Activated CD8-positive, alpha-beta memory T cell treated with anti-CD3 and anti-CD28 coated beads, Interleukin-2, amount 10 ng/mL, durations not matched to agents 7 days and 5 days (primary cell): ENCODE measurements around the gene ATCAY. TPM values are rescaled to one million over a fixed set of nuclear protein-coding genes. Genes with fewer than 3 reads are reported as not detected.

ENCODE experiments used
- ATAC-seq: fragments of 150-1000 bp; cut with Tn5 transposase; one replicate; pipeline ENCODE4 v1.10.0; 2021; ENCODE audit warnings: moderate library complexity
- CTCF ChIA-PET: fragments of 350-600 bp; sonication (Branson Sonifier 250); formaldehyde crosslinking; loops from one replicate; lab custom pipeline; 2021; ENCODE audit warnings: antibody characterized with exemption; lab: Charles Lee
- DNase-seq: peaks from one replicate; pipeline ENCODE4 v3.0.0-alpha.2; 2020
- H3K27ac Mint-ChIP-seq: one replicate; pipeline ENCODE4 v1.8.0; 2021; ENCODE audit warnings: mild to moderate bottlenecking, mixed read lengths
- H3K27me3 Mint-ChIP-seq: one replicate; pipeline ENCODE4 v1.8.0; 2021; ENCODE audit warnings: mixed read lengths
- H3K36me3 Mint-ChIP-seq: one replicate; pipeline ENCODE4 v1.8.0; 2021; ENCODE audit warnings: mild to moderate bottlenecking, mixed read lengths
- H3K4me1 Mint-ChIP-seq: one replicate; pipeline ENCODE4 v1.8.0; 2021; ENCODE audit warnings: mixed read lengths
- H3K4me3 Mint-ChIP-seq: one replicate; pipeline ENCODE4 v1.8.0; 2021; ENCODE audit warnings: mild to moderate bottlenecking, moderate library complexity, mixed read lengths
- H3K9me3 Mint-ChIP-seq: one replicate; pipeline ENCODE4 v1.8.0; 2022; ENCODE audit warnings: low read depth, mixed read lengths
- total RNA-seq, 2 experiments: library from RNA; stranded (reverse); gene quantifications; one replicate each; pipeline ENCODE4 v1.2.3, GENCODE V29; 2021

The ATCAY gene, protein sequence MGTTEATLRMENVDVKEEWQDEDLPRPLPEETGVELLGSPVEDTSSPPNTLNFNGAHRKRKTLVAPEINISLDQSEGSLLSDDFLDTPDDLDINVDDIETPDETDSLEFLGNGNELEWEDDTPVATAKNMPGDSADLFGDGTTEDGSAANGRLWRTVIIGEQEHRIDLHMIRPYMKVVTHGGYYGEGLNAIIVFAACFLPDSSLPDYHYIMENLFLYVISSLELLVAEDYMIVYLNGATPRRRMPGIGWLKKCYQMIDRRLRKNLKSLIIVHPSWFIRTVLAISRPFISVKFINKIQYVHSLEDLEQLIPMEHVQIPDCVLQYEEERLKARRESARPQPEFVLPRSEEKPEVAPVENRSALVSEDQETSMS
- not detected for total RNA-seq

DNA sequence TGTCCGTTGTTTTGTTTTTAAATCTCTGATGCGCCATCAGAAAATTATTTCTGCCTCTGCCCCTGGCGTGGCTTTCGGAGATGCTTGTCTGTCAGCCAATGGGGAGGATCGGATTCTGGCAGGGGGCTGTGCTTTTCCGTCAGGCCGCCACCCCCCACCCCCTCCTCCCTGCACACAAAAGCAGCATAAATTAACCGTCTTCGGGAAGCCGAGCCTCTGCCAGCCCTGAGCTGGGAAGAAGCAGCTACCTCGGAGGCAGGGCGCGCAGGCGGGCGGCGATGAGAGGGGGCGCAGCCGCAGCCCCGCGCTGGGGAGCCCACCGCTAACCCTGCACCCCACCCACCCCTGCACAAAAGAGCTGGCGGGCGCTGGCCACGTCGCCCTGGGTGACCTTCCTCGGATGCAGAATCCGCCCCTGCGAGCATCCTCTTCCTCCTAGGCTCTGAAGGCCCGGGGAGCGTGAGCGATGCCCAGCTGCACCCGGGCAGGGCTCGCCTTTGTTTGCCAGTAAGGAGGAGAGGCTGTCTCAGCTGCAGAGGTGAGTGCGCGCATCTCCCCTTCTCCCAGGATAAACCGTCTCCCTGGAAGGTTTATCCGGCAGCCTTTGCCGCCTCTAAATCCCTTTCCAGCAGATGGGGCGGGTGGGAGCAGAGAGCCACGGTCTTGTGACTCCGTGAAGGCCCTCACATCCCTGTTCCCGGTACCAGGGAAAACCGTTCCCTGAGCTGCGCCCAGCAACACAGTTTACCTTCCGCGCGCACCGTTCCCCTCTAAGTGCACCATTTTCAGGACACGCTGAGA is at the start of gene ATCAY:
TSS of gene ATCAY (plus strand) at position 215 of the 801 bp plus-strand sequence. CDS start 5,083 bp downstream, outside the sequence.
- H3K4me1 Mint-ChIP-seq, result peaks cover 2% of the 10 kb centered on the region
- CTCF ChIA-PET, result interaction anchor here (0.7 kb wide), 1 partner anchor 352 kb away, joined by 3 read pairs; no protein-coding TSS in a partner anchor
- no peak within 1 kb of the TSS for H3K4me3 Mint-ChIP-seq
- peaks cover 38% of the 10 kb centered on the region for H3K27me3 Mint-ChIP-seq
- H3K9me3 Mint-ChIP-seq, result no peaks in the 10 kb centered on the region
- no peak for ATAC-seq
- no peak for DNase-seq
- no peak within 1 kb of the TSS for H3K27ac Mint-ChIP-seq
- no peaks in the 10 kb centered on the region for H3K36me3 Mint-ChIP-seq

DNA sequence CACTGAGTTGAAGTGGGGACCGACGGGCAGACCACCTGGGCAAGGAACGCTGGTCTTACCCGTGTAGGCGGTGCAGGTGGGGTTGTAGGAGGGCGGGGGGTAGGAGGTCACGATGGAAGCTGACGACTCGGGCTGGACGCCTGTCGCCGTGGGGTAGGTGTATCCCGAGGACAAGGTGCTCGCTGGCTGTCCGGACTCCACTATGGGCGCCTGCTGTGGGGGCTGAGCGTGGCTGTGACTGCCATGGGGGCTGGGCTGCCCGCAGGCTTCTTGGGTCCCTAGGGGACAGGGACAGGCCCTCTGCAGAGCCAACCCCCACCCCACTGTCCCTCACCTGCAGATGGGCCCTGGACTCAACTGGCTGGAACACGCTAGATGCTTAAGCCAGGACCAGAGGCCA is 48.9 kb upstream of the ATCAY start:
- H3K27ac Mint-ChIP-seq, result no peak overlapping the region
- CTCF ChIA-PET, result interaction anchor here (2.8 kb wide), 1 partner anchor 9 kb away, joined by 12 read pairs; no protein-coding TSS in a partner anchor
- H3K27me3 Mint-ChIP-seq, result no peaks in the 10 kb centered on the region
- ATAC-seq (no peak), DNase-seq (no peak)
- no peaks in the 10 kb centered on the region for H3K36me3 Mint-ChIP-seq
- no peaks in the 10 kb centered on the region for H3K9me3 Mint-ChIP-seq
- peaks cover 13% of the 10 kb centered on the region for H3K4me1 Mint-ChIP-seq
- H3K4me3 Mint-ChIP-seq, result no peak overlapping the region

DNA sequence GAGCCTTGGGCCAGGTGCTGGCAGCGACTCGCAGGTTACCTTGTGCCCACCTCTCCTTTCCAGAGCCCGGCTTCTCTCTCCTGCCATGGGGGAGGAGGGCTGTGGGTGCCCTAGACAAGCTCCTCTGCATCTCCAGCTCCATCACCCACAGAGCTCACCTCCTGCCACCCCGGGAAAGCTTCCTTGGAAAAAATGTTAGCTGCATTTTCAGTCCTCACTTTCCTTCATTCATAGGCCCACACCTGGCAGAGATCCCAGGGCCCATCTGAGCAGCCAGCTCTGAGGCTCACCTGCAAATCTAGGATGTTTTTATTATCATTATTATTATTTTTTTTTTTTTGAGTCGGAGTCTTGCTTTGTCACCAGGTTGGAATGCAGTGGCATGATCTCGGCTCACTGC is 48.5 kb upstream of the ATCAY start:
- Mint-ChIP-seq H3K4me1 (peaks cover 13% of the 10 kb centered on the region), H3K27me3 (no peaks in the 10 kb centered on the region), H3K36me3 (no peaks in the 10 kb centered on the region), H3K9me3 (no peaks in the 10 kb centered on the region), H3K4me3 (no peak overlapping the region), H3K27ac (no peak overlapping the region)
- CTCF ChIA-PET, result interaction anchor here (2.8 kb wide), 1 partner anchor 10 kb away, joined by 12 read pairs; no protein-coding TSS in a partner anchor
- ATAC-seq (no peak), DNase-seq (no peak)

DNA sequence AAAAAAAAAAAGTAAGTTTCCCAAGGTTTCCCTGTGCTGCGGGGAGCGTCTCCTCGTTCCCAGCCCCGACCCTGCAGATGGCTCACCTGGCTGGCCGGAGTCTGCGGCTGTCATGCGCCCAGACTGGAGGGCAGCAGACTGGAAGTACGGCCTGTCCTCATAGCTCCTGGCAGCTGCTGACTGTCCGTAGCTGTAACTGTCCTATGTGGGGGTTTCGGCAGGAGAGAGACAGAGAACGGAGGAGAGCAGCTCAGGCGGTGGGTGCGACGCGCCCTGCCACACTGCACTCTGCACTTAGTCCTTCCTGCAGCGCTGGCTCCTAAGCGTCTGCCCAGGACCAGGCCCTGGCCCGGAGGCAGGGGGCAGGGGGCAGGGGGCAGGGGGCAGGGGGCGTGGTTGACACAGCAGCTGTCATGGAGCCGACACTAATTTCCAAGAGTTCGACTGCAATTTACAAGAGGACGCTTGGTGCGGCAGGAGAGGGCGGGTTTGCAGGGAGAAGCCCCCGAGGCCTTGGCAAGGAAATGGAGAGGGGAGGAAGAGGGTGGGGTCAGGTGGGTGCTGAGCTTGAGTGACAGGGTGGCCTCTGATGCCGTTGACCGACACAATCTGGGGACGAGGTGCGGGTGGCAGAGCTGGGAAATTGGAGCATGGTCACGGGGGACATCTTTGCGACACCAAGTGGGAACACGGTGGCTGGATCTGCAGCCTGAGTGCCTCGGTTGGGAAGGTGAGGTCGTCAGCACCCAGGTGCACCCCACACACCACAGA is 46.7 kb upstream of the ATCAY start:
- Mint-ChIP-seq H3K27ac (no peak overlapping the region), H3K9me3 (peaks cover 12% of the 10 kb centered on the region), H3K4me3 (no peak overlapping the region), H3K36me3 (no peaks in the 10 kb centered on the region), H3K27me3 (no peaks in the 10 kb centered on the region), H3K4me1 (peaks cover 6% of the 10 kb centered on the region)
- CTCF ChIA-PET, result interaction anchor here (1.6 kb wide), 1 partner anchor 71 kb away, joined by 3 read pairs; the partner anchor contains the start of gene MRPL54
- ATAC-seq (no peak), DNase-seq (no peak)

DNA sequence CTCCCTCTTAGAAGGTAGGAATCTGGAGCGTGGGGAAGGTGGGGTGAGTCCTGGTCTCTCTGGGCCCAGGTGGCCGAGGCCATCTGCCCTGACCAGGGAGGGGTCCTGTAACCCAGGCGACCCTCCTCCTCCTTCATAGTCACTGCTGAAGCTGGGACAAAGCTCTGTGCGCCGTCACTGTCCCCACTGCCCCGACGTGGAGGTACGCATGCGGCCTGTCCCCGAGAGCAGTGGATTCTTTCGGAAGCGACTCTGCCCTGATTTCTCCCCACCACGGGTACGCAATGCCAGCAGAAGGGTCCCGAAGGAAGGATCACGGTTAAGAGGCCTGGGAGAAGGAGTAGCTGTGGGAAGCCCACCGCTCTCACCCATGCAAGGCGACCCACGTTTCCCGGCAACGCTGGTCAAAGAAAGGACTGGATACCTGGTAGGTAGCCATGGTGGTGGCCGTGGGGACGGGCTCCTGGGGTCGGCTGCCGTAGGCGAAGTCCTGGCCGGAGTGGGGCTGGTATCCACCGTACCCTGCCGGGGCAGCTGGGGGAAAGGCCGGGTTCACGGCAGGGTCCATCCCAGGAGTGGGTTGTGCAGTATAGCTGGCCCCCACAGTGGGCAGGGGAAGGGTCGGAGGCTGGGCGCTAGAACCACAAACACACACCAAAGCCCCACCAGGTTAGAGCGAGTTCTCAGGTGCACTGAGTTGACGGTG is 46.0 kb upstream of the ATCAY start:
- Mint-ChIP-seq H3K27me3 (no peaks in the 10 kb centered on the region), H3K4me3 (no peak overlapping the region), H3K36me3 (no peaks in the 10 kb centered on the region), H3K27ac (no peak overlapping the region), H3K9me3 (peaks cover 12% of the 10 kb centered on the region), H3K4me1 (peaks cover 6% of the 10 kb centered on the region)
- CTCF ChIA-PET, result interaction anchor here (1.6 kb wide), 1 partner anchor 72 kb away, joined by 3 read pairs; the partner anchor contains the start of gene MRPL54
- no peak for DNase-seq
- ATAC-seq, result no peak

DNA sequence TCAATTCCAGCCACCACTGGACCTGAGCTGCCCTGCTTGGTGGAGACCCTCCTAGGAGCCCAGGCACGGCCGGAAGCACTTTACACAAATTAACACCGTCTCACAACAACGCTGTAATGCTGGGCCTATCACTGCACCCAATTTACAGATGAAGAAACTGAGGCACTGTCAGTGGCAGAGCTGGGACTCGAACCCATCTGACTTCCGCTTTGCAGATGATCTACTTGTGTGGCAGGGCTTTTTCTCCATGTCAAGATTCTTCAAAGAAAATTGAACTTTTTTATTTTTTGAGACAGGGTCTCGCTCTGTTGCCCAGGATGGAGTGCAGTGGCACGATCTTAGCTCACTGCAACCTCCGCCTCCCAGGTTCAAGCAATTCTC is 45.4 kb upstream of the ATCAY start:
- H3K4me3 Mint-ChIP-seq, result no peak overlapping the region
- CTCF ChIA-PET, result no interaction called here
- ATAC-seq, result no peak

DNA sequence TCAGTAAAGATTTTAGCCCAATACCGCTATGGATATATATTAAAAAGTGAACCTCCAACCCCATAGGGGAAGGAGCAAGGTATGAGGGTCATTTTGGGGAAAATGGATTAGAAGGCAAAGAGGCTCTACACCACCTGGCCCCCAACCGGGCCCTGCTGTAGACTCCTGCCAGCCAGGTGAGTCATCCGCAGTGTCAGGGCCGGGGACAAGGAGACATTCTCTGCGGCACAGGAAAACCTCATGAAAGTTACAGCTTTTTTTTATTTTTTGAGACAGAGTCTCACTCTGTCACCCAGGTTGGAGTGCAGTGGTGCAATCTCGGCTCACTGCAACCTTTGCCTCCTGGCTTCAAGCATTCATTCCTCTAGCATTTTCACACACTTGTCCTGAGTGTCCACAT is 43.6 kb upstream of the ATCAY start:
- no peak for DNase-seq
- Mint-ChIP-seq H3K9me3 (peaks cover 12% of the 10 kb centered on the region), H3K4me3 (no peak overlapping the region), H3K27me3 (no peaks in the 10 kb centered on the region), H3K36me3 (no peaks in the 10 kb centered on the region), H3K4me1 (no peaks in the 10 kb centered on the region), H3K27ac (no peak overlapping the region)
- ATAC-seq, result no peak
- CTCF ChIA-PET, result no interaction called here

More for the DNA sequence above, 45.4 kb upstream of the ATCAY start:
- no peaks in the 10 kb centered on the region for H3K36me3 Mint-ChIP-seq
- H3K9me3 Mint-ChIP-seq, result peaks cover 12% of the 10 kb centered on the region
- H3K27me3 Mint-ChIP-seq, result no peaks in the 10 kb centered on the region
- DNase-seq, result no peak
- peaks cover 6% of the 10 kb centered on the region for H3K4me1 Mint-ChIP-seq
- H3K27ac Mint-ChIP-seq, result no peak overlapping the region

DNA sequence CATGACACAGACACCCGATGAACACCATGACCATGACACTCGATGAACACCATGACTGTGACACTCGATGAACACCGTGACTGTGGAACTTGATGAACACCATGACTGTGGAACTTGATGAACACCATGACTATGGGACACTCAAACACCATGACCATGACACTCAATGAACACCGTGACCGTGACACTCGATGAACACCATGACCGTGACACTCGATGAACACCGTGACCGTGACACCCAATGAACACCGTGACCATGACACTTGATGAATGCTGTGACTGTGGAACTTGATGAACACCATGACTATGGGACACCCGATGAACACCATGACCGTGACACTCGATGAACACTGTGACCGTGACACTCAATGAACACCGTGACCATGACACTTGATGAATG is 43.2 kb upstream of the ATCAY start:
- Mint-ChIP-seq H3K36me3 (no peaks in the 10 kb centered on the region), H3K9me3 (peaks cover 12% of the 10 kb centered on the region), H3K27ac (no peak overlapping the region), H3K4me3 (no peak overlapping the region), H3K4me1 (no peaks in the 10 kb centered on the region), H3K27me3 (no peaks in the 10 kb centered on the region)
- DNase-seq (no peak), ATAC-seq (no peak)
- CTCF ChIA-PET, result no interaction called here

DNA sequence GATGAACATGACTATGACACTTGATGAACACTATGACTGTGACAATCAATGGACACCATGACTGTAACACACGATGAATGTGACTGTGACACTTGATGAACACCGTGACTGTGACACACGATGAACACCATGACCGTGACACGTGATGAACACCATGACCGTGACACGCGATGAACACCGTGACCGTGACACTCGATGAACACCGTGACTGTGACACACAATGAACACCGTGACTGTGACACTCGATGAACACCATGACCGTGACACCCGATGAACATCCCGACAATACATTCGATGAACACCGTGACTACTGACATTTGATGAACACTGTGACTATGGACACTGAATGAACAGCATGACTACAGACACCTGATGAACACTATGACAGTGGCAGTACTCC is 42.6 kb upstream of the ATCAY start:
- no peak for DNase-seq
- H3K9me3 Mint-ChIP-seq, result peaks cover 12% of the 10 kb centered on the region
- H3K4me1 Mint-ChIP-seq, result no peaks in the 10 kb centered on the region
- H3K27ac Mint-ChIP-seq, result no peak overlapping the region
- H3K36me3 Mint-ChIP-seq, result no peaks in the 10 kb centered on the region
- no peaks in the 10 kb centered on the region for H3K27me3 Mint-ChIP-seq
- no peak for ATAC-seq
- CTCF ChIA-PET, result no interaction called here
- no peak overlapping the region for H3K4me3 Mint-ChIP-seq

DNA sequence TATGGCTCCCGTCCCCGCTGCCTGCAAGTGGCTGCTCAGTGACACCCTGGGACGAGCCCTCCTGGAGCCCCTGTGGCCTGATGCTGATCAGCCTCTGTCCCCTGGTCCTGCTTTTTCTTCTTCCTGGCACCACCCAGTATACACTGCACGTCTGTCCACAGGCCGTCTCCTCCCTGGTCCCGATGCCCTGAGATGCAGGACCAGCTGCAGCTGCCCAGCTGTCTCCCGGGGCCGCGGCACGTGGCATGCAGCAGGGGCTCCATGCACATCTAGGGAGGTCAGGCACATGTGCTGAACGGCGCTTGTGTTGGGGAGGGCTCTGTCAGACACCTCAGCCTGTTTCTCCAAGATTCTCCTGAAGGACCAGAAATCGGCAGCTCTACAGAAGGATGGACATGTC is 41.8 kb upstream of the ATCAY start:
- Mint-ChIP-seq H3K36me3 (no peaks in the 10 kb centered on the region), H3K27me3 (no peaks in the 10 kb centered on the region), H3K4me1 (no peaks in the 10 kb centered on the region), H3K9me3 (peaks cover 12% of the 10 kb centered on the region), H3K4me3 (no peak overlapping the region), H3K27ac (no peak overlapping the region)
- ATAC-seq (no peak), DNase-seq (no peak)
- CTCF ChIA-PET, result interaction anchor here (1.5 kb wide), 1 partner anchor 10 kb away, joined by 5 read pairs; no protein-coding TSS in a partner anchor

DNA sequence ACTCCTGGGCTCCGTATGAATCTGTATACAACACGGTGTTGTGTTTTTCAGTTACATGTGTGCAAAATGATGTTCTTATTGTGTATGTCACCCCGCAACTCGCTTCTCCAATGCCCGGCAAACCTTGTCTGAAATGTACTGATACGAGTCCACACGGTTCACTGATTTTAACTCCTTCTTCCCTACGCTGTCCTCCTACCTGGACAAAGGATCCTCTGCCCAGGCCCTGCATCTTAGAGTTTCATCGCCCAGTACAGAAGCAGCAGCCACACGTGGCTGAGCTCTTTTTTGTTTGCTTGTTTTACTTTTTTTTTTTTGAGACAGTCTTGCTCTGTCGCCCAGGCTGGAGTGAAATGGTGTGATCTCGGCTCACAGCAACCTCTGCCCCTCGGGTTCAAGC is 40.5 kb upstream of the ATCAY start:
- Mint-ChIP-seq H3K27ac (no peak overlapping the region), H3K9me3 (peaks cover 12% of the 10 kb centered on the region), H3K4me1 (no peaks in the 10 kb centered on the region), H3K4me3 (no peak overlapping the region), H3K36me3 (no peaks in the 10 kb centered on the region), H3K27me3 (no peaks in the 10 kb centered on the region)
- ATAC-seq (no peak), DNase-seq (no peak)
- CTCF ChIA-PET, result interaction anchor here (1.5 kb wide), 1 partner anchor 9 kb away, joined by 5 read pairs; no protein-coding TSS in a partner anchor

DNA sequence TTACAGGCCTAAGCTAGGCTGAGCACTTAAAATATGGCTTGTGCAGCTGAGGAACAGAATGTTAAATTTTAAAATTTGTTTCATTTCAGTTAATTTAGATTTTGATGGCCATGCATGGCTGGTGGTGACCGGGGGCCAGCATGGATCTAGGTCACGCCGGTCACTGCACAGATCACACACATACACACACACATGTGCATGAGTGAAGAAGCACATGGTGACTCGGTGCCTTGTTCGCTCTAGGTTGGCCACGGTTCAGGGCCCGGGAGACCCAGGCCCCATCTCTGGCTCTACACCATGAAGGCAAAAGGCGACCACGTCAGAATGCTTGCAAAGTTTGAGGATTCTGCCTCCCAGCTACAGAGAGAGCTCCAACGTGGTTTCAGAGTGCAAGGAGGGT is 39.7 kb upstream of the ATCAY start:
- Mint-ChIP-seq H3K4me1 (no peaks in the 10 kb centered on the region), H3K36me3 (no peaks in the 10 kb centered on the region), H3K27ac (no peak overlapping the region), H3K27me3 (no peaks in the 10 kb centered on the region), H3K4me3 (no peak overlapping the region), H3K9me3 (peaks cover 12% of the 10 kb centered on the region)
- CTCF ChIA-PET, result no interaction called here
- ATAC-seq, result no peak
- DNase-seq, result no peak
